ENCODE measurements around the gene PCID2. TPM values are rescaled to one million over a fixed set of nuclear protein-coding genes. Genes with fewer than 3 reads are reported as not detected.

The PCID2 gene
- polyA plus RNA-seq, 1 experiment, result 107 TPM

- H3K27ac ChIP-seq (ENCODE audit: low read depth, low read length), result no peak overlapping the region
- DNase-seq (ENCODE audit: low read depth, low spot score), result no peak
- ChIA-PET POLR2A (no interaction called here), CTCF (no interaction called here)
- no peak for TF ChIP-seq CTCF (IDR thresholded peaks at IDR 0.05; ENCODE audit: low read depth, low read length)
- no peak overlapping the region for H3K4me3 ChIP-seq (ENCODE audit: low read depth, low read length)
- H3K9me3 ChIP-seq (ENCODE audit: control insufficient read depth, insufficient read depth, low read length), result no peaks in the 10 kb centered on the region
- H3K27me3 ChIP-seq (ENCODE audit: control insufficient read depth, insufficient read depth, low read length), result no peaks in the 10 kb centered on the region
Observed at GRCh38 chr13:113231306-113232207, 23.1 kb upstream of the PCID2 start.

- Histone ChIP-seq H3K27me3 (ENCODE audit: control insufficient read depth, insufficient read depth, low read length) (no peaks in the 10 kb centered on the region), H3K27ac (ENCODE audit: low read depth, low read length) (no peak overlapping the region), H3K9me3 (ENCODE audit: control insufficient read depth, insufficient read depth, low read length) (no peaks in the 10 kb centered on the region), H3K4me3 (ENCODE audit: low read depth, low read length) (no peak overlapping the region)
- TF ChIP-seq CTCF (IDR thresholded peaks at IDR 0.05; ENCODE audit: low read depth, low read length), result no peak
- POLR2A ChIA-PET, result interaction anchor here (1.4 kb wide), 1 partner anchor 20 kb away, joined by 4 read pairs; the partner anchor contains the start of gene CUL4A
- no peak for DNase-seq (ENCODE audit: low read depth, low spot score)
- CTCF ChIA-PET, result interaction anchor here (1.0 kb wide), 1 partner anchor 9 kb away, joined by 4 read pairs; no protein-coding TSS in a partner anchor
Observed at GRCh38 chr13:113229791-113230190, 21.3 kb upstream of the PCID2 start.

- Histone ChIP-seq H3K4me3 (ENCODE audit: low read depth, low read length) (no peak overlapping the region), H3K27ac (ENCODE audit: low read depth, low read length) (no peak overlapping the region), H3K9me3 (ENCODE audit: control insufficient read depth, insufficient read depth, low read length) (no peaks in the 10 kb centered on the region), H3K27me3 (ENCODE audit: control insufficient read depth, insufficient read depth, low read length) (no peaks in the 10 kb centered on the region)
- ChIA-PET POLR2A (interaction anchor here (1.3 kb wide), 1 partner anchor 20 kb away, joined by 3 read pairs; the partner anchor contains the start of gene CUL4A), CTCF (no interaction called here)
- no peak for DNase-seq (ENCODE audit: low read depth, low spot score)
- TF ChIP-seq CTCF (IDR thresholded peaks at IDR 0.05; ENCODE audit: low read depth, low read length), result no peak
Observed at GRCh38 chr13:113229161-113229560, 20.7 kb upstream of the PCID2 start.

- Histone ChIP-seq H3K4me3 (ENCODE audit: low read depth, low read length) (no peak overlapping the region), H3K9me3 (ENCODE audit: control insufficient read depth, insufficient read depth, low read length) (no peaks in the 10 kb centered on the region), H3K27ac (ENCODE audit: low read depth, low read length) (no peak overlapping the region), H3K27me3 (ENCODE audit: control insufficient read depth, insufficient read depth, low read length) (no peaks in the 10 kb centered on the region)
- POLR2A ChIA-PET, result no interaction called here
- CTCF ChIA-PET, result no interaction called here
- no peak for DNase-seq (ENCODE audit: low read depth, low spot score)
- TF ChIP-seq CTCF (IDR thresholded peaks at IDR 0.05; ENCODE audit: low read depth, low read length), result no peak
Observed at GRCh38 chr13:113226873-113227450, 18.5 kb upstream of the PCID2 start.

- CTCF ChIA-PET, result no interaction called here
- H3K27me3 ChIP-seq (ENCODE audit: control insufficient read depth, insufficient read depth, low read length), result no peaks in the 10 kb centered on the region
- DNase-seq (ENCODE audit: low read depth, low spot score), result no peak
- H3K9me3 ChIP-seq (ENCODE audit: control insufficient read depth, insufficient read depth, low read length), result no peaks in the 10 kb centered on the region
- POLR2A ChIA-PET, result interaction anchor here (0.9 kb wide), 1 partner anchor 16 kb away, joined by 3 read pairs; the partner anchor contains the start of gene CUL4A
- TF ChIP-seq CTCF (IDR thresholded peaks at IDR 0.05; ENCODE audit: low read depth, low read length), result no peak
- H3K27ac ChIP-seq (ENCODE audit: low read depth, low read length), result no peak overlapping the region
- no peak overlapping the region for H3K4me3 ChIP-seq (ENCODE audit: low read depth, low read length)
Observed at GRCh38 chr13:113225515-113225914, 17.0 kb upstream of the PCID2 start.
